HG03280 (cell line): ENCODE results near the gene HSPH1.
"Not testable (repeated sequence)": the region's sequence is repeated elsewhere in the genome, so short reads cannot be mapped to it uniquely, and the experiment has no call there.

Experiments
- ATAC-seq: cut with Tn5 transposase; IDR thresholded peaks from one replicate; pipeline ENCODE4 v1.9.1; 2021; ENCODE audit warnings: mild to moderate bottlenecking, moderate library complexity; ENCODE audit not compliant: unreplicated experiment

The HSPH1 gene

GRCh38 chr13:31100721-31101120 lies 61.0 kb downstream of the HSPH1 start:
- ATAC-seq: no peak

GRCh38 chr13:31097911-31098434 lies 63.7 kb downstream of the HSPH1 start:
- not testable (repeated sequence) for ATAC-seq

GRCh38 chr13:31096654-31097302 lies 64.9 kb downstream of the HSPH1 start:
- no peak for ATAC-seq

- ATAC-seq: no peak
These were observed 67.2 kb downstream of the HSPH1 start for GRCh38 chr13:31094331-31095015.

- ATAC-seq: no peak
These were observed 68.4 kb downstream of the HSPH1 start for GRCh38 chr13:31093145-31093885.

- ATAC-seq: no peak
These were observed 69.1 kb downstream of the HSPH1 start for GRCh38 chr13:31092646-31093045.

- ATAC-seq: no peak
These were observed 70.6 kb downstream of the HSPH1 start for GRCh38 chr13:31090961-31091624.

GRCh38 chr13:31090096-31090495 lies 71.6 kb downstream of the HSPH1 start:
- no peak for ATAC-seq

- no peak for ATAC-seq
These were observed 72.1 kb downstream of the HSPH1 start for GRCh38 chr13:31089649-31090048.

GRCh38 chr13:31088826-31089420 lies 72.8 kb downstream of the HSPH1 start:
- ATAC-seq: no peak
